DMS153 treated with DMSO at 0.1 percent for 48 hours (cell line): ENCODE results near the gene SPDYE6.
"Not testable (repeated sequence)": the region's sequence is repeated elsewhere in the genome, so short reads cannot be mapped to it uniquely, and the experiment has no call there.

Experiments used
- DNase-seq: peaks from one replicate; lab custom pipeline; 2025; ENCODE audit not compliant: unreplicated experiment; lab: John Stamatoyannopoulos, UW

Gene SPDYE6

GRCh38 chr7:102318482-102318971, 37.7 kb downstream of the SPDYE6 start:
- peak; percentile 0 for DNase-seq

DNA sequence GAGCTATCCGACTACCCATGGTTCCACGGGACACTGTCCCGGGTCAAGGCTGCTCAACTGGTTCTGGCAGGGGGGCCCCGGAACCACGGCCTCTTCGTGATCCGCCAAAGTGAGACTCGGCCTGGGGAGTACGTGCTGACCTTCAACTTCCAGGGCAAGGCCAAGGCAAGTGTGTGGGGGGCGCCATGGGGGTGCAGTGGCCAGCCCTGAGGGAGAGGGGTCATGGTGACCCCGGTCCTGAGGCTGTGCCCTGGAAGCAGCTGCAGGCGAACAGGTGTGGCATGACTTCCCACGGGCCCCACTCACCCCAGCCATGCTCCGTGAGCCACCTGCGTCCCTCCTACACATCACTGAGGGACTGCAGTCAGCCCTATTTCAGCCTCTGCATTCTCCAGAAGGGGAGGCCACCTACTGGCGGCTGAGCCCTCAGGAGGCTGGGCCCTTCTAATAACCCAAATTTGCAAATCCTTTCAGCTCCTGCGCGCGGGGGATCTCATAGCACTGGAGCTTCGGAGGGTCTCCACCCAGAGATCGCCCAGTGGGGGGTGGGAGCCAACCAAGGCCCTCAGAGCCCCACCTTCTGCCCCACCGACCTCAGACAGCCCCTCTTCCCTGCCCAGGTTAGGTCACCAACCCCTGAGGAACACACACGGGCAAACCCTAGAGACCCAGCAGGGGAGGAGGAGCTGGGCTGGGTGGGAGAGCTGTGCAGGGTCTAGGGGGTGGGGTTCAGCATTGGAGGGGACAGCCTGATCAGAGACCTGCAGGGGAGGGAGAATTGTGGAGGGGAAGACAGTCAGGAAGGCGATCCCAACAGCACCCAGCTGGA, 38.8 kb downstream of the SPDYE6 start:
- no peak for DNase-seq

DNA sequence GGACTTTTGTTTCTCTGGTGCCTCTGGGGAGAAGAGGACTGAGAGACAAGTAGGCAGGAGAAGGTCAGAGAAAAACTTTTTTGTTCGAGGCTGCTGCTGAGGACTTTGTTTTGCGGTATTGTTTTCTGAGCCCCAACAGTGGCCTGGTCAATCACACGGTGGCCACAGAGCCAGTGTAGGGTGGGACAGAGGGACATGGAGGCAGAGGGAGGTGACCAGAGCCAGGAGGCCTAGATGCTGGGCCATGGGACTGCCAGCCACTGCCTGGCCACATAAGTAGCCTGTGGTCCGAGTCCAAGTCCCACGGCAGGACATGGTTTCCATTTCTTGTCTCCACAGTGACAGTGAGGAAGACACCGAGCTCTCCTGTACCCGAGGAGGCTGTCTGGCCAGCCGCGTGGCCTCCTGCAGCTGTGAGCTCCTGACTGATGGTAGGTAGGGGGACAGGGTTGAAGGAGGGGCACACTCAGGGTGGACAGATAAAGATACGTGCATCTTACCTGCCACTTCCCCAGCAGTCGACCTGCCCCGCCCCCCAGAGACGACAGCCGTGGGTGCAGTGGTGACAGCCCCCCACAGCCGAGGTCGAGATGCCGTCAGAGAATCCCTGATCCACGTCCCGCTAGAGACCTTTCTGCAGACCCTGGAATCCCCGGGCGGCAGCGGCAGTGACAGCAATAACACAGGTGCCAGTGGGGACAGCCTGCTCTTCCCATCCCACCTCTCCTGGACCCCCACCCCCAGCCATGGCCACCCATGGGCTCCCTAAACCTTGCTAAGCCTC, 42.1 kb downstream of the SPDYE6 start:
- DNase-seq = no peak

- DNase-seq = no peak
These were observed 43.9 kb downstream of the SPDYE6 start for GRCh38 chr7:102312317-102312716.

DNA sequence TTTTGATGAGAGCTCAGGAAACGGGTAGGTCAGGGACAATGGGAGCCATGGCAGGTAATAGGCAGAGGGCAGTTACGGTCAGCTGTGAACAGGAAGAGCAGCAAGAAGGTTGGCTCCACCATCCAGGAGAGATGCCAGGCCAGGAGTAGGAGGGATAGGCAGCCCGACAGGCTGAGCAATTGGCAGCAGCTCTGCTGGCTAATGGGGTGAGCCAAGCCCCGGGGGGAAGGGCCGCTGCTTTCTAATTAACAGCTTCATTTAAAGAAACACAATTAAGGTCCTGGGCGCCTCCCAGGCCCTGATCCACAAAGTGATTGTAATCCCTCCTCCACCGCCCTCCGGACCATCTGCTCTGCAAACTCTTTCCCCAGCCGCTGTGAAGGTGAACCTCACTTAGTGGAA, 45.8 kb downstream of the SPDYE6 start:
- DNase-seq = no peak

- peak; percentile 39 for DNase-seq
These were observed 49.1 kb downstream of the SPDYE6 start for GRCh38 chr7:102306916-102307677.

GRCh38 chr7:102305414-102306268, 50.6 kb downstream of the SPDYE6 start:
- no peak for DNase-seq

GRCh38 chr7:102304668-102305067, 51.6 kb downstream of the SPDYE6 start:
- no peak for DNase-seq

GRCh38 chr7:102303669-102304422, 52.4 kb downstream of the SPDYE6 start:
- no peak for DNase-seq

DNA sequence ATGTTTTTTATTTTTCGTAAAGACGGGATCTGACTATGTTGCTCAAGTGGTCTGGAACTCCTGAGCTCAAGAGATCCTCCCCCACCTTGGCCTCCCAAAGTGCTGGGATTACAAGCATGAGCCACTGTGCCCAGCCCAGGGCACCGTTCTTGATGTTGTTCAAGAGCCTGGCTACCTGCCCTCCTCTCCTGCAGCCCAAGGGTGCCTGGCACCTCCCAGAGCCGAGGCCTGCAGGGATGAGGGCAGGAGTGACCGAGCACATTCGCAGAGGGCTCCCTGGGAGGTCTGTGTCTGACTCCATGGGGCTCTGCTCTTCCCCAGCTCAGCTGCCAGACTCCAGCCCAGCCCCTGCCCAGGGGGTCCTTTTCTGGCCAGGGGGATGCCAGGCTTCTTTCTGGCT, 54.2 kb downstream of the SPDYE6 start:
- no peak for DNase-seq

DNA sequence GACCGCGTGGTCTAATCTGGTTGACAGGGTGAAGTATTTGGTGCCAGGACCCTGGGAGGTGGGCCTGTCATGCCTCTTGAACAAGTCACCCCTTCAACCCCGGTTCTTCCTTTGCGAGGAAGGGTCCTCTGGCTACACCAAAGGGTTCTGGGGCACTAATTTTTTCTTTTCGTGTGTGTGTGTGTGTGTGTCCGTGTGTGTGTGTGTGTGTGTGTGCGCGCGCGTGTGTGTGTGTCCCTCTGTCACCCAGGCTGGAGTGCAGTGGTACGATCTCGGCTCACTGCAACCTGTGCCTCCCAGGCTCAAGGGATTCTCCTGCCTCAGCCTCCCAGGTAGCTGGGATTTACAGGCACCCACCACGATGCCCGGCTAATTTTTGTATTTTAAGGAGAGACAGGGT, 54.9 kb downstream of the SPDYE6 start:
- DNase-seq = not testable (repeated sequence)

DNA sequence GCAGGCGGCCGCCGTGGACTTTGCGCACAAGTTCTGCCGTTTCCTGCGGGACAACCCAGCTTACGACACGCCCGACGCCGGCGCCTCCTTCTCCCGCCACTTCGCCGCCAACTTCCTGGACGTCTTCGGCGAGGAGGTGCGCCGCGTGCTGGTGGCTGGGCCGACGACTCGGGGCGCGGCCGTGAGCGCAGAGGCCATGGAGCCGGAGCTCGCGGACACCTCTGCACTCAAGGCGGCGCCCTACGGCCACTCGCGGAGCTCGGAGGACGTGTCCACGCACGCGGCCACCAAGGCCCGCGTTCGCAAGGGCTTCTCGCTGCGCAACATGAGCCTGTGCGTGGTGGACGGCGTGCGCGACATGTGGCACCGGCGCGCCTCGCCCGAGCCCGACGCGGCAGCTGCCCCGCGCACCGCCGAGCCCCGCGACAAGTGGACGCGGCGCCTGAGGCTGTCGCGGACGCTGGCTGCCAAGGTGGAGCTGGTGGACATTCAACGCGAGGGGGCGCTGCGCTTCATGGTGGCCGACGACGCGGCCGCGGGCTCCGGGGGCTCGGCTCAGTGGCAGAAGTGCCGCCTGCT, 55.5 kb downstream of the SPDYE6 start:
- no peak for DNase-seq

DNA sequence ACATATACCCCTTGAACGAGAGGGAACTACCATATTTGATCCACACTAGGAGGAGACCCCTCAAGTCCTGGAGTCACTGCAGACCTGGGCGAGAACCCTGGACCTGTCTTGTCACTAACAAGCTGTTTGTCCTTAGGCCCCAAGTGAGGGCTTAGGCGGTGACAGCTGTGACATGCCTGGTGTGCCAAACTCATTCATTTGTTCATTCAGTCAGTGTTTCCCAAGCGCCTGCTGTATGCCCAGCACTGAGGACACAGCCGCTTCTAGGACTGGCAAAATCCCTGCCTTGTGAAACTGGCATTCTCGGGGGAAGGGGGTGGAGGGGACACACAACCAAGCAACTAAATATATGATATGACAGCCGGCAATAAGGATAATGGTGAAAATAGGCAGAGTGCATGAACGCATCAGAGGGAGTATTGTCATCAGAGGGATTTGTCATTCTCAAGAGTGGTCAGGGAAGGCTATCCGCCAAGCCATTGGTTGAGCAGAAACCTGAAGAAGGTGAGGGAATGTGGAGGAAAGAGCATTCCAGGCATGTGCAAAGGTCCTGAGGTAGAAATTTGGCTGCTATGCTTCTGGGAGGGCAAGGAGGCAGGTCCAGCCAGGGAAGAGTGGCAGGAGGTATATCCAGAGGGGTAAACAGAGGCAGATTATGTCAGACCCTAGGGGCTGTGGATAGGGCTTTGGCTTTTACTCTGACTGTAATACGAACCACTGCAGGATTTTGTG, 58.6 kb downstream of the SPDYE6 start:
- DNase-seq = no peak

DNA sequence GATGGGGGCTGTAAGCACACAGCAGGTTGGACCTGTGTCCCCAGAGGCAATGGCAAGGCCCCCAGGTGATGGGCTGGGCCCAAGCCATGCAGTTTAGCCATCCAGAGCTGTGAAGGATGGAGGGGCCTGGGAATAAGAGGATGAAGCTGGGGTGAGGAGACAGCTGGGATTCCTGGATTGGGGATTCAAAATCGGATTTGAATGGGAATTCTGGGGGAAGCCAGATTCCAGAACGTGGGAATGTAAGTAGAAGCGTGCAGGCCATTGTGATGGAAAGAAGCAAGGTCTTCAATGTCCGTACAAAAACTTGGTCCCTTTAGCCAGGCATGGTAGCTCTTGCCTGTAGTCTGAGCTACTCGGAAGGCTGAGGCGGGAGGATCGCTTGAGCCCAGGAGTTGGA, 59.7 kb downstream of the SPDYE6 start:
- DNase-seq = no peak

- no peak for DNase-seq
These were observed 60.1 kb downstream of the SPDYE6 start for GRCh38 chr7:102296179-102296438.
